Esophagus muscularis mucosa (tissue), 4 donors: ENCODE results near the gene CAMK1D. TPM values are rescaled to one million over a fixed set of nuclear protein-coding genes. Genes with fewer than 3 reads are reported as not detected.
A peak's percentile ranks its signal among the peaks of the same experiment; 100 is the strongest.

Source experiments
- DNase-seq: peaks from one replicate; pipeline ENCODE4 v3.0.0-alpha.2; 2017; ENCODE audit errors: extremely low spot score
- H3K27ac ChIP-seq, 4 donors: fragments of 200-600 bp; sonication (generic); replicated peaks in 1 of 4; 1 replicate in 3 of 4; 2 replicates in 1 of 4; pipeline ENCODE4 v1.5.1; 2016 to 2019; ENCODE audit warnings: mild to moderate bottlenecking in 1 of 4
- H3K27me3 ChIP-seq, 4 donors: fragments of 200-600 bp; sonication (generic); one replicate each; pipeline versions ENCODE4 v1.5.1 to v1.6.0; 2016 to 2019
- H3K36me3 ChIP-seq, 4 donors: fragments of 200-600 bp; sonication (generic); one replicate each; pipeline ENCODE4 v1.5.1; 2016 to 2019
- H3K4me1 ChIP-seq, 4 donors: fragments of 200-600 bp; sonication (generic); one replicate each; pipeline ENCODE4 v1.5.1; 2016 to 2019
- H3K4me3 ChIP-seq, 4 donors: fragments of 200-600 bp; sonication (generic); 1 replicate in 2 of 4; 2 replicates in 2 of 4; pipeline ENCODE4 v1.5.1; 2016 to 2019; ENCODE audit warnings: mild to moderate bottlenecking in 4 of 4, moderate library complexity in 1 of 4
- H3K9me3 ChIP-seq, 4 donors: fragments of 200-600 bp; sonication (generic); 1 replicate in 3 of 4; 2 replicates in 1 of 4; pipeline ENCODE4 v1.5.1; 2016 to 2019
- CTCF ChIP-seq, 3 experiments: fragments of 200-600 bp in 2 of 3; fragments of 450-650 bp in 1 of 3; sonication (generic) in 2 of 3; IDR thresholded peaks; one replicate each; pipeline ENCODE4 v1.5.1; 2017 to 2019; ENCODE audit warnings: antibody characterized with exemption in 3 of 3, mild to moderate bottlenecking in 2 of 3, moderate library complexity in 1 of 3
- EP300 ChIP-seq: sonication (generic); formaldehyde crosslinking; IDR thresholded peaks from one replicate; pipeline ENCODE4 v1.6.1; 2017; ENCODE audit warnings: antibody characterized with exemption
- POLR2A ChIP-seq: fragments of 450-650 bp; IDR thresholded peaks from one replicate; pipeline ENCODE4 v1.6.1; 2017; ENCODE audit warnings: antibody characterized with exemption, moderate library complexity, mild to moderate bottlenecking, low read depth
- POLR2AphosphoS5 ChIP-seq, 2 donors: sonication (generic); formaldehyde crosslinking; IDR thresholded peaks; one replicate each; pipeline ENCODE4 v1.6.1; 2017; ENCODE audit warnings: antibody characterized with exemption in 2 of 2
- WGBS: methylation state at CpG from one replicate; pipeline ENCODE4 v1.1.5; 2018; 5-methylcytosine and 5-hydroxymethylcytosine counted together
- intact Hi-C: fragments of 100-400 bp; cut with DNase I; formaldehyde crosslinking; loops from one replicate; pipeline ENCODE4 v1.15.1; 2023
- total RNA-seq, 4 donors: library from RNA; depleted of rRNA; stranded (reverse); fragments of >200 nt; gene quantifications; one replicate each; pipeline versions ENCODE4 v1.1.0 to v1.2.1, GENCODE V29; 2016

CAMK1D gene
- total RNA-seq, 4 donors from 2014 or later, result 8.4 to 15.4 (median 11.3) TPM

- peaks cover 16 to 92% (median 90%) of the 10 kb centered on the region in 4 donors for H3K4me1 ChIP-seq
- peak overlapping the region in 2 of 4 donors; percentile 8 to 84 for H3K27ac ChIP-seq
- no peaks in the 10 kb centered on the region for H3K27me3 ChIP-seq
- DNase-seq, result no peak
- H3K9me3 ChIP-seq, result no peaks in the 10 kb centered on the region
- intact Hi-C loops, result no loop called here
- TF ChIP-seq POLR2AphosphoS5 (IDR thresholded peaks at IDR 0.05), result no peak
- TF ChIP-seq EP300, result no peak
- TF ChIP-seq CTCF (IDR thresholded peaks at IDR 0.05), result no peak
- no peak for TF ChIP-seq POLR2A
- WGBS, result 90% methylated on average over 6 of the region's 6 CpGs
- H3K36me3 ChIP-seq, result no peaks in the 10 kb centered on the region
- H3K4me3 ChIP-seq, result no peak overlapping the region
These were observed 353.8 kb downstream of the CAMK1D start for GRCh38 chr10:12703126-12703525.

- H3K36me3 ChIP-seq, result no peaks in the 10 kb centered on the region
- H3K4me1 ChIP-seq, result peaks cover 20 to 98% (median 95%) of the 10 kb centered on the region in 4 donors
- TF ChIP-seq POLR2A (no peak), CTCF (IDR thresholded peaks at IDR 0.05) (no peak), POLR2AphosphoS5 (IDR thresholded peaks at IDR 0.05) (no peak), EP300 (no peak)
- no peak for DNase-seq
- H3K4me3 ChIP-seq, result no peak overlapping the region
- peak overlapping the region in 3 of 4 donors; percentile 8 to 84 (median 40) for H3K27ac ChIP-seq
- 39% methylated on average over 6 of the region's 6 CpGs for WGBS
- H3K9me3 ChIP-seq, result no peaks in the 10 kb centered on the region
- intact Hi-C loops, result no loop called here
- no peaks in the 10 kb centered on the region for H3K27me3 ChIP-seq
These were observed 354.5 kb downstream of the CAMK1D start for GRCh38 chr10:12703813-12704212.

- no peak for DNase-seq
- TF ChIP-seq CTCF (IDR thresholded peaks at IDR 0.05) (no peak), EP300 (no peak), POLR2A (no peak), POLR2AphosphoS5 (IDR thresholded peaks at IDR 0.05) (no peak)
- intact Hi-C loops, result no loop called here
- H3K27ac ChIP-seq, result peak overlapping the region; percentile 40 to 85 (median 82)
- H3K27me3 ChIP-seq, result no peaks in the 10 kb centered on the region
- H3K36me3 ChIP-seq, result no peaks in the 10 kb centered on the region
- no peak overlapping the region for H3K4me3 ChIP-seq
- H3K4me1 ChIP-seq, result peaks cover 27 to 98% (median 95%) of the 10 kb centered on the region in 4 donors
- 89% methylated on average over 3 of the region's 3 CpGs for WGBS
- no peaks in the 10 kb centered on the region for H3K9me3 ChIP-seq
These were observed 355.1 kb downstream of the CAMK1D start for GRCh38 chr10:12704488-12704887.

DNA sequence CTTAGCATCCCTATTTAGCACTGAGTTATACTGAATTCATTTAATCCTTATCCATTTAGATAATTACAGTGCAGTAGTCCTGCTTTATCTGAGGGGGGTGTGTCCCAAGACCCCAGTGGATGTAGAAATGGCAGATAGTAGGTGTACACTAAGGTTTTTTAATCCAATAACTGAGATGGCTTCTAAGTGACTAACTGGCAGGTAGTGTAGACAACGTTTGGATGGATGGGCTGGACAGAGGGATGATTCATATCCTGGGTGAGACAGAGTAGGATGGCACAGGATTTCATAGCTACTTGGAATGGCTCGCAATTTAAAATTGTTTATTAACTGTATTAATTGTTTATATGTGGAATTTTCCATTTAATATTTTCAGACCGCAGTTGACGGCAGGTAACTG, 356.6 kb downstream of the CAMK1D start:
- no peak for TF ChIP-seq POLR2AphosphoS5 (IDR thresholded peaks at IDR 0.05)
- no peak for TF ChIP-seq POLR2A
- Histone ChIP-seq H3K36me3 (no peaks in the 10 kb centered on the region), H3K27me3 (no peaks in the 10 kb centered on the region), H3K4me3 (no peak overlapping the region), H3K9me3 (no peaks in the 10 kb centered on the region), H3K4me1 (peaks cover 36 to 98% (median 95%) of the 10 kb centered on the region in 4 donors), H3K27ac (peak overlapping the region; percentile 80 to 85 (median 82))
- intact Hi-C loops, result no loop called here
- DNase-seq, result no peak
- 65% methylated on average over 4 of the region's 4 CpGs for WGBS

- Histone ChIP-seq H3K4me3 (peak overlapping the region in 1 of 4 donors; percentile 7), H3K36me3 (no peaks in the 10 kb centered on the region), H3K9me3 (no peaks in the 10 kb centered on the region), H3K4me1 (peaks cover 37 to 89% (median 87%) of the 10 kb centered on the region in 4 donors), H3K27ac (peak overlapping the region; percentile 80 to 85 (median 82)), H3K27me3 (no peaks in the 10 kb centered on the region)
- DNase-seq, result no peak
- WGBS, result 30% methylated on average over 10 of the region's 10 CpGs
- intact Hi-C loops, result loop anchor here (2.0 kb wide), 1 partner anchor 195 kb away; no protein-coding TSS in a partner anchor
- TF ChIP-seq POLR2A (no peak), POLR2AphosphoS5 (IDR thresholded peaks at IDR 0.05) (peak; percentile 65 to 76), CTCF (IDR thresholded peaks at IDR 0.05) (peak; percentile 21 to 55 (median 36)), EP300 (no peak)
These were observed 358.3 kb downstream of the CAMK1D start for GRCh38 chr10:12707461-12708185.
